ENCODE measurements around the gene PRKCZ. TPM values are rescaled to one million over a fixed set of nuclear protein-coding genes. Genes with fewer than 3 reads are reported as not detected.

PRKCZ gene
- total RNA-seq, 1 donor from 2014 or later: 17.9 TPM

- H3K36me3 ChIP-seq: no peaks in the 10 kb centered on the region
- H3K27me3 ChIP-seq: no peaks in the 10 kb centered on the region
- H3K4me1 ChIP-seq: peaks cover 25% of the 10 kb centered on the region
- TF ChIP-seq POLR2AphosphoS5 (IDR thresholded peaks at IDR 0.05; ENCODE audit: insufficient read depth in 1 of 2, low read depth in 1 of 2): no peak
- DNase-seq (ENCODE audit: extremely low spot score in 2 of 2): no peak
- H3K27ac ChIP-seq: no peak overlapping the region
- H3K4me3 ChIP-seq: no peak overlapping the region
- no peaks in the 10 kb centered on the region for H3K9me3 ChIP-seq
- intact Hi-C loops (cut with DNase I): no loop called here
Observed at GRCh38 chr1:2052054-2052679, 2.0 kb downstream of the PRKCZ start.

GRCh38 chr1:2052756-2053155 is 2.5 kb downstream of the PRKCZ start:
- Histone ChIP-seq H3K4me1 (peaks cover 25% of the 10 kb centered on the region), H3K4me3 (no peak overlapping the region), H3K36me3 (no peaks in the 10 kb centered on the region), H3K27ac (no peak overlapping the region), H3K27me3 (no peaks in the 10 kb centered on the region), H3K9me3 (no peaks in the 10 kb centered on the region)
- no peak for DNase-seq (ENCODE audit: extremely low spot score in 2 of 2)
- intact Hi-C loops (cut with DNase I): no loop called here
- TF ChIP-seq POLR2A (IDR thresholded peaks at IDR 0.05): no peak
- TF ChIP-seq CTCF (IDR thresholded peaks at IDR 0.05): no peak
- no peak for TF ChIP-seq POLR2AphosphoS5 (IDR thresholded peaks at IDR 0.05; ENCODE audit: insufficient read depth in 1 of 2, low read depth in 1 of 2)

GRCh38 chr1:2053217-2053616 is 3.0 kb downstream of the PRKCZ start:
- intact Hi-C loops (cut with DNase I): no loop called here
- DNase-seq (ENCODE audit: extremely low spot score in 2 of 2): no peak
- Histone ChIP-seq H3K4me3 (no peak overlapping the region), H3K27me3 (no peaks in the 10 kb centered on the region), H3K27ac (no peak overlapping the region), H3K4me1 (peaks cover 25% of the 10 kb centered on the region), H3K9me3 (no peaks in the 10 kb centered on the region), H3K36me3 (no peaks in the 10 kb centered on the region)
- no peak for TF ChIP-seq POLR2AphosphoS5 (IDR thresholded peaks at IDR 0.05; ENCODE audit: insufficient read depth in 1 of 2, low read depth in 1 of 2)
- TF ChIP-seq CTCF (IDR thresholded peaks at IDR 0.05): no peak
- TF ChIP-seq POLR2A (IDR thresholded peaks at IDR 0.05): no peak

GRCh38 chr1:2053784-2054376 is 3.7 kb downstream of the PRKCZ start:
- Histone ChIP-seq H3K4me3 (no peak overlapping the region), H3K9me3 (no peaks in the 10 kb centered on the region), H3K27ac (no peak overlapping the region), H3K4me1 (peaks cover 25% of the 10 kb centered on the region), H3K27me3 (no peaks in the 10 kb centered on the region), H3K36me3 (no peaks in the 10 kb centered on the region)
- no peak for DNase-seq (ENCODE audit: extremely low spot score in 2 of 2)
- intact Hi-C loops (cut with DNase I): no loop called here
- TF ChIP-seq CTCF (IDR thresholded peaks at IDR 0.05) (no peak), POLR2A (IDR thresholded peaks at IDR 0.05) (no peak), POLR2AphosphoS5 (IDR thresholded peaks at IDR 0.05; ENCODE audit: insufficient read depth in 1 of 2, low read depth in 1 of 2) (no peak)

- intact Hi-C loops (cut with DNase I): no loop called here
- DNase-seq (ENCODE audit: extremely low spot score in 2 of 2): no peak
- H3K27me3 ChIP-seq: no peaks in the 10 kb centered on the region
- H3K9me3 ChIP-seq: no peaks in the 10 kb centered on the region
- H3K4me1 ChIP-seq: peaks cover 20% of the 10 kb centered on the region
- no peak for TF ChIP-seq CTCF (IDR thresholded peaks at IDR 0.05)
- no peak for TF ChIP-seq POLR2A (IDR thresholded peaks at IDR 0.05)
- no peak for TF ChIP-seq POLR2AphosphoS5 (IDR thresholded peaks at IDR 0.05; ENCODE audit: insufficient read depth in 1 of 2, low read depth in 1 of 2)
- no peaks in the 10 kb centered on the region for H3K36me3 ChIP-seq
- H3K27ac ChIP-seq: no peak overlapping the region
- H3K4me3 ChIP-seq: no peak overlapping the region
Observed at GRCh38 chr1:2054560-2054959, 4.3 kb downstream of the PRKCZ start.

Data from vagina (tissue), 2 donors.